Measurements from ENCODE around the gene NLGN3. TPM values are rescaled to one million over a fixed set of nuclear protein-coding genes. Genes with fewer than 3 reads are reported as not detected.

The NLGN3 gene
- total and polyA plus RNA-seq, 2 experiments from 2014 or later, result 0.11 to 0.34 TPM

DNA sequence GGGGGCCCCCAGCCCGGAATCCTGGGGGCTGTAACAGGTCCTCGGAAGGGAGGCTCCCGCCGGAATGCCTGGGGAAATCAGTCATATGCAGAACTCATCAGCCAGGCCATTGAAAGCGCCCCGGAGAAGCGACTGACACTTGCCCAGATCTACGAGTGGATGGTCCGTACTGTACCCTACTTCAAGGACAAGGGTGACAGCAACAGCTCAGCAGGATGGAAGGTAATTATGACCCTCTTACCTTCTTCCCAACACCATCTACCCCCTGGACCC is 47.9 kb upstream of the NLGN3 start:
- no peaks in the 10 kb centered on the region for H3K4me1 ChIP-seq (ENCODE audit: insufficient read depth)
- H3K9ac ChIP-seq, result peak overlapping the region; percentile 74
- H3K9me3 ChIP-seq (ENCODE audit: low read depth), result no peaks in the 10 kb centered on the region
- no peaks in the 10 kb centered on the region for H4K20me1 ChIP-seq (ENCODE audit: insufficient read depth)
- H3K4me3 ChIP-seq, result peak overlapping the region; percentile 82
- in situ Hi-C loops (cut with MboI), result no loop called here
- WGBS, 2 experiments (ENCODE audit: low coverage in 1 of 2, low lambda C conversion rate in 2 of 2, missing lambda C conversion rate in 2 of 2), result 0 to 7% methylated on average over 3 to 5 of the region's 9 CpGs
- no peaks in the 10 kb centered on the region for H3K79me2 ChIP-seq (ENCODE audit: insufficient read depth)
- H3K27ac ChIP-seq, result no peak overlapping the region
- peak; percentile 11 for DNase-seq
- peak overlapping the region; percentile 91 for H3K4me2 ChIP-seq (ENCODE audit: unreplicated experiment)
- H3K9me2 ChIP-seq (ENCODE audit: insufficient read depth), result no peaks in the 10 kb centered on the region
- H3F3A ChIP-seq (ENCODE audit: insufficient read depth), result no peaks in the 10 kb centered on the region
- peak overlapping the region; percentile 79 for H2AFZ ChIP-seq
- no peaks in the 10 kb centered on the region for H3K27me3 ChIP-seq (replicated peaks; ENCODE audit: insufficient read depth)
- TF ChIP-seq EZH2phosphoT487 (IDR thresholded peaks at IDR 0.05; ENCODE audit: insufficient read depth, low read depth), result no peak
- no peak for TF ChIP-seq EZH2 (IDR thresholded peaks at IDR 0.05; ENCODE audit: insufficient read depth, poor library complexity, severe bottlenecking)
- H3K36me3 ChIP-seq (ENCODE audit: low read depth), result no peaks in the 10 kb centered on the region

DNA sequence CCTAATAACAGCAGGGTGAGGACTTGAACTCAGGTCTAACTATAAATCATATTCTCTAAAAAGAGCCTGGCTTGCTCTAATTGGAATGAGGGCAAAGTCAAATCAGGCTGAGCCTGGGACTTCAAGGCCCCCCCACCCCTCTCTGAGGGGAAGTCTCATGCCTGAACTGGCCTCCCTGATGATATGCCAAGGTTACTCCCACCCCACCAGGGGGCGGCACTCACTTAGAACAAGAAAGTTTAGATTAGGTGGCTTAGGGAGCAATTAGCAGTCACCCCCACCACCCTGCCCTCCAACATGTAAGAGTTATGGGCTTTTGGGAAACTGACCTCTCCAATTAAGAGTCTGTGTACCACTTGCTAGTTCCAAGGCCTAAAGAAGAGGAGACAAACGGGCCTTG is 46.3 kb upstream of the NLGN3 start:
- TF ChIP-seq EZH2 (IDR thresholded peaks at IDR 0.05; ENCODE audit: insufficient read depth, poor library complexity, severe bottlenecking), result no peak
- TF ChIP-seq EZH2phosphoT487 (IDR thresholded peaks at IDR 0.05; ENCODE audit: insufficient read depth, low read depth), result no peak
- no peaks in the 10 kb centered on the region for H3K79me2 ChIP-seq (ENCODE audit: insufficient read depth)
- no peak overlapping the region for H3K27ac ChIP-seq
- no peaks in the 10 kb centered on the region for H4K20me1 ChIP-seq (ENCODE audit: insufficient read depth)
- H3K9me3 ChIP-seq (ENCODE audit: low read depth), result no peaks in the 10 kb centered on the region
- H3K27me3 ChIP-seq (replicated peaks; ENCODE audit: insufficient read depth), result no peaks in the 10 kb centered on the region
- H3K36me3 ChIP-seq (ENCODE audit: low read depth), result no peaks in the 10 kb centered on the region
- no peaks in the 10 kb centered on the region for H3K4me1 ChIP-seq (ENCODE audit: insufficient read depth)
- 0 to 17% methylated on average over 1 to 2 of the region's 2 CpGs for WGBS, 2 experiments (ENCODE audit: low coverage in 1 of 2, low lambda C conversion rate in 2 of 2, missing lambda C conversion rate in 2 of 2)
- H2AFZ ChIP-seq, result no peak overlapping the region
- no peak overlapping the region for H3K9ac ChIP-seq
- in situ Hi-C loops (cut with MboI), result no loop called here
- no peak overlapping the region for H3K4me3 ChIP-seq
- no peaks in the 10 kb centered on the region for H3F3A ChIP-seq (ENCODE audit: insufficient read depth)
- H3K4me2 ChIP-seq (ENCODE audit: unreplicated experiment), result no peak overlapping the region
- DNase-seq, result peak; percentile 55
- no peaks in the 10 kb centered on the region for H3K9me2 ChIP-seq (ENCODE audit: insufficient read depth)

- Histone ChIP-seq H3K4me1 (ENCODE audit: insufficient read depth) (no peaks in the 10 kb centered on the region), H3K36me3 (ENCODE audit: low read depth) (no peaks in the 10 kb centered on the region), H3K9me3 (ENCODE audit: low read depth) (no peaks in the 10 kb centered on the region), H3F3A (ENCODE audit: insufficient read depth) (no peaks in the 10 kb centered on the region), H2AFZ (no peak overlapping the region), H3K9me2 (ENCODE audit: insufficient read depth) (no peaks in the 10 kb centered on the region), H3K27ac (no peak overlapping the region), H4K20me1 (ENCODE audit: insufficient read depth) (no peaks in the 10 kb centered on the region), H3K27me3 (replicated peaks; ENCODE audit: insufficient read depth) (no peaks in the 10 kb centered on the region), H3K4me2 (ENCODE audit: unreplicated experiment) (no peak overlapping the region), H3K79me2 (ENCODE audit: insufficient read depth) (no peaks in the 10 kb centered on the region), H3K4me3 (no peak overlapping the region), H3K9ac (no peak overlapping the region)
- no peak for TF ChIP-seq EZH2phosphoT487 (IDR thresholded peaks at IDR 0.05; ENCODE audit: insufficient read depth, low read depth)
- no peak for TF ChIP-seq EZH2 (IDR thresholded peaks at IDR 0.05; ENCODE audit: insufficient read depth, poor library complexity, severe bottlenecking)
- in situ Hi-C loops (cut with MboI), result no loop called here
- no peak for DNase-seq
- 75 to 78% methylated on average over 2 to 5 of the region's 5 CpGs for WGBS, 2 experiments (ENCODE audit: low coverage in 1 of 2, low lambda C conversion rate in 2 of 2, missing lambda C conversion rate in 2 of 2)
Observed at GRCh38 chrX:71098951-71099506, 45.6 kb upstream of the NLGN3 start.

DNA sequence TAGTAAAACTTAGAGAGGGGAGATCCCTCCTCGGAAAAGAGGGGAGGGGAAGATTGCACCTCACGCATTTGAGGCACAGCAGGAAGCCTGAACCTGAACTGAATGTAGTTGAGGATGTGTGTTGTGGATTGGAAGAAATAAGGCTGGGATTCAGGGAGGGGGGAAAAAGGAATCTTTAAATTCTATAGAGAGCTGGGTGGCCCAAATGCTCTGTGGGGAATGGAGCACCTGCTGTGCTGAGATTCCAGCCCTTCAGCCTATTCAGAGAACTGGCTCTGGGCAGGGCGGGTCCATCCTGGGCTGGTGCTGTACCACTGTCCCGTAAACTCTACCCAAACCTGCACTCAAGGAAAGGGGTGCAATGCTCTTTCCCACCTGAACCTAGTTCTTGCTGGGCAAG is 44.9 kb upstream of the NLGN3 start:
- Histone ChIP-seq H3K4me1 (ENCODE audit: insufficient read depth) (no peaks in the 10 kb centered on the region), H3K4me2 (ENCODE audit: unreplicated experiment) (no peak overlapping the region), H3K27me3 (replicated peaks; ENCODE audit: insufficient read depth) (no peaks in the 10 kb centered on the region), H3K9ac (no peak overlapping the region), H3F3A (ENCODE audit: insufficient read depth) (no peaks in the 10 kb centered on the region), H3K27ac (no peak overlapping the region), H3K9me2 (ENCODE audit: insufficient read depth) (no peaks in the 10 kb centered on the region), H3K9me3 (ENCODE audit: low read depth) (no peaks in the 10 kb centered on the region), H3K79me2 (ENCODE audit: insufficient read depth) (no peaks in the 10 kb centered on the region), H4K20me1 (ENCODE audit: insufficient read depth) (no peaks in the 10 kb centered on the region), H2AFZ (no peak overlapping the region), H3K36me3 (ENCODE audit: low read depth) (no peaks in the 10 kb centered on the region), H3K4me3 (no peak overlapping the region)
- TF ChIP-seq EZH2phosphoT487 (IDR thresholded peaks at IDR 0.05; ENCODE audit: insufficient read depth, low read depth), result no peak
- TF ChIP-seq EZH2 (IDR thresholded peaks at IDR 0.05; ENCODE audit: insufficient read depth, poor library complexity, severe bottlenecking), result no peak
- in situ Hi-C loops (cut with MboI), result no loop called here
- 81 to 92% methylated on average over 3 of the region's 4 CpGs for WGBS, 2 experiments (ENCODE audit: low coverage in 1 of 2, low lambda C conversion rate in 2 of 2, missing lambda C conversion rate in 2 of 2)
- no peak for DNase-seq
